ENCODE results near the gene CFAP157.

The CFAP157 gene

DNA sequence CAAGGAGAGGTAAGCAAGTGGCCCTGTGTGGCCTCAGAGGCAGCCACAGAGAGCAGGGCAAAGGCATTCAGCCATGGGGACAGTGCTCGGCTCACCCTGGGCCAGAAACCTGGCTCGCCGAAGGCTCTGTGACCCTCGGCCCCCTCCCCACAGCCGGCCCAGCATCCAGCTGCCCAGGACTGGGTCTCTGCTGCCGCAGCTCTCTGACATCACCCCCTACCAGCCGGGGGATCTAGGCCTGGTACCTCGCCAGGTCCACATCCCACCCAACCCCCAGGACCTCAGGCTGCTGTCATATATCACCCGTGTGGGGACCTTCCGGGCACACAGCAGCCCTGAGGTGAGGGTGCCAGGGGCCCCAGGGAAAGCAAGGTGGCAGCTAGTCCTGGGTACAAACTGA lies 6.1 kb downstream of the CFAP157 start:
- no peak for DNase-seq (ENCODE audit: low read depth)
- no peak for TF ChIP-seq CTCF (conservative IDR thresholded peaks at IDR 0.05; ENCODE audit: control insufficient read depth, insufficient read depth, low read depth, low read length)
- H3K4me3 ChIP-seq (ENCODE audit: control insufficient read depth, low read depth, low read length): no peak overlapping the region

GRCh38 chr9:127714020-127714750 lies 7.4 kb downstream of the CFAP157 start:
- peak overlapping the region; percentile 88 for H3K4me3 ChIP-seq (ENCODE audit: control insufficient read depth, low read depth, low read length)
- no peak for DNase-seq (ENCODE audit: low read depth)

DNA sequence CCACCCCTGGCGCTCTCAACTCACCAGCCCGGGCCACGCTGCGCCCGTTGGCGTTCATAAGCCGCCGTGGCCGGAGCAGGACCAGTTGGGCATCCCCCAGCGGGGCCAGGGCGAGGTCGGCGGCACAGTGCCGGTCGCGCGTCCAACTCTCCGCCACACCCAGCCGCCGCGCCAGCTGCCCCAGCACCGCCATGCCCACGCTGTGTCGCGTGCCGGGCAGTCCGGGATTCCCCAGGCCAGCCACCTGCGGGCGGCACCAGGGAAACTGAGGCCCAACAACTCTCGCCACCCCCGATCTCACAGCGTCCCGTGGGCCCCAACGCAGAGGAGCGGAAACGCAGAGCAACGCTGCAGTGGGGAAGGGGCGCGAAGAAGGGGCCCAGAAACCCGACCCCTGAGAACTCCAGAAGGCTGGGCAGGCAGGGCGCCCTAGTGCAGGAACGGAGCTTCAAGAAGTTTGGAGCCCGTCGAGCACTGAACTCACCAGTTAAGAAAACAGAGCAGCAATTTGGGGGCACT lies 8.2 kb downstream of the CFAP157 start:
- TF ChIP-seq CTCF (conservative IDR thresholded peaks at IDR 0.05; ENCODE audit: control insufficient read depth, insufficient read depth, low read depth, low read length): no peak
- no peak for DNase-seq (ENCODE audit: low read depth)

More at GRCh38 chr9:127714020-127714750, 7.4 kb downstream of the CFAP157 start:
- TF ChIP-seq CTCF (conservative IDR thresholded peaks at IDR 0.05; ENCODE audit: control insufficient read depth, insufficient read depth, low read depth, low read length): no peak

GRCh38 chr9:127715470-127716337 lies 8.9 kb downstream of the CFAP157 start, which contains the start of the genes PTRH1 and TTC16:
Gene PTRH1, minus strand, starts transcription at chr9:127715663. Its CDS starts 24 bp downstream, at chr9:127715639.
Gene TTC16, plus strand, starts transcription at chr9:127716079. Its CDS starts 67 bp downstream, at chr9:127716146.
- H3K4me3 ChIP-seq (ENCODE audit: control insufficient read depth, low read depth, low read length): peak within 1 kb of the TSS; percentile 88
- no peak for TF ChIP-seq CTCF (conservative IDR thresholded peaks at IDR 0.05; ENCODE audit: control insufficient read depth, insufficient read depth, low read depth, low read length)
- peak; percentile 92 for DNase-seq (ENCODE audit: low read depth)

More for the DNA sequence above, 8.2 kb downstream of the CFAP157 start:
- H3K4me3 ChIP-seq (ENCODE audit: control insufficient read depth, low read depth, low read length): peak overlapping the region; percentile 88

DNA sequence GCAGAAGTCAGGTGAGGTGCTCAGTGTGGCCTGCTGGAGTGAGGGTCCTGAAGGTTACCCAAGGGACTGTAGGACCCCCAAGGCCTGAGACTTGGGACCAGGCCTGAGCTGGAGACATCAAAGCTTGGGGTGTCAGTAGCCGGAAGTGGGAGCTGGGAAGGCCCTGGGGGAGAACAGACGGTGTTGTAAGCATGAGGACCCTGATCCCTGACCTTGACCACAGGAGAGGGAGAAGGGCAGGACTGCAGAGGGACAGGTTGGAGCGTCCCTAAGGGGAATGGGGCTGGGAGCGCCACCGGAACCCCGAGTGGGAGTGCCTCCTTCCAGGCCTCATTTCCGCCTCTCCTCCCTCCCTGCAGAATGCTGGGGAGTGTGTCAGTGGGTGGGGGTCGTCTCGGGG lies 9.6 kb downstream of the CFAP157 start:
- TF ChIP-seq CTCF (conservative IDR thresholded peaks at IDR 0.05; ENCODE audit: control insufficient read depth, insufficient read depth, low read depth, low read length): no peak
- DNase-seq (ENCODE audit: low read depth): no peak
- H3K4me3 ChIP-seq (ENCODE audit: control insufficient read depth, low read depth, low read length): peak overlapping the region; percentile 88

GRCh38 chr9:127717766-127718165 lies 11.0 kb downstream of the CFAP157 start:
- no peak for DNase-seq (ENCODE audit: low read depth)
- TF ChIP-seq CTCF (conservative IDR thresholded peaks at IDR 0.05; ENCODE audit: control insufficient read depth, insufficient read depth, low read depth, low read length): no peak
- H3K4me3 ChIP-seq (ENCODE audit: control insufficient read depth, low read depth, low read length): no peak overlapping the region
